IMR-90 (cell line): ENCODE results near the gene CASK. TPM values are rescaled to one million over a fixed set of nuclear protein-coding genes. Genes with fewer than 3 reads are reported as not detected.

Source experiments
- ATAC-seq: fragments of 200-7000 bp; cut with Tn5 transposase; 2 replicates; pipeline ENCODE4 v1.9.1; 2020; ENCODE audit warnings: low read depth, mild to moderate bottlenecking, moderate library complexity
- BruUV-seq: library from RNA; stranded (reverse); fragments of 400-500 nt; replicated peaks from 2 replicates; lab custom pipeline; 2021; lab: Mats Ljungman, UMichigan
- CTCF ChIA-PET: fragments of 300-600 bp; formaldehyde crosslinking; extraction: SDS; loops from one replicate; lab custom pipeline; 2021; ENCODE audit warnings: antibody characterized with exemption; lab: Yijun Ruan, JAX
- POLR2A ChIA-PET: fragments of 300-600 bp; sonication (Branson Sonifier 250); formaldehyde crosslinking; loops from one replicate; lab custom pipeline; 2022; ENCODE audit warnings: antibody characterized with exemption; ENCODE audit not compliant: unreplicated experiment; lab: Charles Lee
- DNase-seq: peaks from one replicate; pipeline ENCODE4 v3.0.0; 2013
- H2AFZ ChIP-seq: replicated peaks from 2 replicates; pipeline ENCODE3; 2013; ENCODE audit warnings: low read length, mild to moderate bottlenecking; ENCODE audit not compliant: poor library complexity
- H2AK5ac ChIP-seq: 2 replicates; pipeline ENCODE4 v1.6.1; 2013; ENCODE audit warnings: low read depth, low read length, inconsistent platforms
- H2AK9ac ChIP-seq: replicated peaks from 2 replicates; pipeline ENCODE3; 2013; ENCODE audit warnings: mild to moderate bottlenecking, low read depth, low read length, moderate library complexity; ENCODE audit not compliant: poor library complexity
- H2BK120ac ChIP-seq: 2 replicates; pipeline ENCODE4 v1.6.1; 2013; ENCODE audit warnings: low read depth, low read length, inconsistent platforms
- H2BK15ac ChIP-seq: 3 replicates; pipeline ENCODE4 v1.6.1; 2013; ENCODE audit warnings: low read depth, low read length, inconsistent platforms
- H2BK20ac ChIP-seq: 2 replicates; pipeline ENCODE4 v1.6.1; 2013; ENCODE audit warnings: low read depth, mild to moderate bottlenecking, inconsistent platforms, low read length, moderate library complexity
- H2BK5ac ChIP-seq: 2 replicates; pipeline ENCODE4 v1.6.1; 2013; ENCODE audit warnings: mild to moderate bottlenecking, low read depth, low read length, inconsistent platforms; ENCODE audit not compliant: poor library complexity, severe bottlenecking
- H3K14ac ChIP-seq: replicated peaks from 2 replicates; pipeline ENCODE4 v1.6.1; 2013; ENCODE audit warnings: low read depth, low read length, inconsistent platforms
- H3K18ac ChIP-seq: 2 replicates; pipeline ENCODE4 v1.6.1; 2013; ENCODE audit warnings: low read depth, low read length, control low read depth
- H3K23ac ChIP-seq: 2 replicates; pipeline ENCODE4 v1.6.1; 2013; ENCODE audit warnings: low read depth, low read length, inconsistent platforms
- H3K27ac ChIP-seq: 2 replicates; pipeline ENCODE4 v1.5.1; 2013; ENCODE audit warnings: mild to moderate bottlenecking, control low read depth, low read length; ENCODE audit not compliant: insufficient read depth
- H3K27me3 ChIP-seq: 2 replicates; pipeline ENCODE4 v1.6.1; 2013; ENCODE audit warnings: low read length; ENCODE audit not compliant: control insufficient read depth, insufficient read depth
- H3K36me3 ChIP-seq: 2 replicates; pipeline ENCODE4 v1.6.1; 2013; ENCODE audit warnings: low read length, mixed read lengths; ENCODE audit not compliant: control insufficient read depth, insufficient read depth
- H3K4ac ChIP-seq: 2 replicates; pipeline ENCODE4 v1.6.1; 2013; ENCODE audit warnings: low read depth, low read length, inconsistent platforms
- H3K4me1 ChIP-seq: 2 replicates; pipeline ENCODE4 v1.6.1; 2013; ENCODE audit warnings: low read length, mixed read lengths; ENCODE audit not compliant: control insufficient read depth, insufficient read depth
- H3K4me2 ChIP-seq: 2 replicates; pipeline ENCODE4 v1.6.1; 2013; ENCODE audit warnings: low read depth, mild to moderate bottlenecking, control low read depth, low read length, moderate library complexity
- H3K4me3 ChIP-seq: 2 replicates; pipeline ENCODE4 v1.5.1; 2013; ENCODE audit warnings: low read depth, mild to moderate bottlenecking, control low read depth, low read length, moderate library complexity; ENCODE audit not compliant: insufficient read depth
- H3K56ac ChIP-seq: 2 replicates; pipeline ENCODE4 v1.6.1; 2013; ENCODE audit warnings: low read length, inconsistent platforms; ENCODE audit not compliant: insufficient read depth; ENCODE audit errors: extremely low read depth
- H3K79me1 ChIP-seq, 2 experiments: 2 replicates each; pipeline ENCODE4 v1.6.1; 2013; ENCODE audit warnings: low read length in 2 of 2, inconsistent platforms in 1 of 2, low read depth in 1 of 2
- H3K9ac ChIP-seq: 2 replicates; pipeline ENCODE4 v1.6.1; 2013; ENCODE audit warnings: low read depth, low read length, control low read depth
- H3K9me1 ChIP-seq: 2 replicates; pipeline ENCODE4 v1.6.1; 2013; ENCODE audit warnings: low read length, inconsistent platforms; ENCODE audit not compliant: insufficient read depth
- H3K9me3 ChIP-seq: 2 replicates; pipeline ENCODE4 v1.6.1; 2013; ENCODE audit warnings: low read length; ENCODE audit not compliant: control insufficient read depth, insufficient read depth
- H4K20me1 ChIP-seq: 2 replicates; pipeline ENCODE4 v1.6.1; 2013; ENCODE audit warnings: low read length, inconsistent platforms; ENCODE audit not compliant: insufficient read depth
- H4K5ac ChIP-seq: 2 replicates; pipeline ENCODE4 v1.6.1; 2013; ENCODE audit warnings: mild to moderate bottlenecking, low read depth, low read length, control low read depth
- H4K8ac ChIP-seq, 2 experiments: 2 replicates each; pipeline ENCODE4 v1.6.1; 2013; ENCODE audit warnings: low read depth in 2 of 2, low read length in 2 of 2, control low read depth in 1 of 2, inconsistent platforms in 1 of 2
- H4K91ac ChIP-seq: 2 replicates; pipeline ENCODE4 v1.6.1; 2013; ENCODE audit warnings: low read depth, low read length, inconsistent platforms; ENCODE audit not compliant: insufficient read depth
- NFE2L2 ChIP-seq: fragments of 150-350 bp; IDR thresholded peaks from 2 replicates; pipeline ENCODE4 v1.6.1; 2016; ENCODE audit warnings: low read depth, mild to moderate bottlenecking, low read length
- WGBS, 2 experiments: methylation state at CpG; one replicate each; pipeline versions ENCODE4 v1.1.5 to v1.1.7; 2013; ENCODE audit warnings: missing lambda C conversion rate in 2 of 2; ENCODE audit not compliant: insufficient read length in 1 of 2; ENCODE audit errors: extremely low coverage in 2 of 2; 5-methylcytosine and 5-hydroxymethylcytosine counted together
- dilution Hi-C: fragments of 300-500 bp; cut with HindIII; formaldehyde crosslinking; loops from one replicate; pipeline ENCODE4 v1.14.3; 2018; ENCODE audit warnings: low sequenced_read_pairs; ENCODE audit not compliant: unreplicated experiment
- in situ Hi-C: fragments of 300-500 bp; cut with MboI; formaldehyde crosslinking; loops from 3 replicates; pipeline ENCODE4 v1.14.3; 2019; ENCODE audit warnings: low sequenced_read_pairs, inconsistent platforms, mixed read lengths
- intact Hi-C: fragments of 100-400 bp; cut with micrococcal nuclease; formaldehyde crosslinking; loops from 2 replicates; pipeline ENCODE4 v1.10.0; 2022
- polyA plus RNA-seq, 3 experiments: library from polyadenylated mRNA; depleted of rRNA; stranded (reverse); fragments of >200 nt; gene quantifications; 2 replicates each; pipeline ENCODE4 v1.2.3, GENCODE V29; 2012; ENCODE audit warnings: low replicate concordance in 1 of 3
- total RNA-seq: library from RNA; depleted of rRNA; stranded (reverse); fragments of >200 nt; gene quantifications from 2 replicates; pipeline ENCODE4 v1.2.3, GENCODE V29; 2012

CASK gene
- total and polyA plus RNA-seq, 2 of the 4 experiments (the other 2 are of a cell fraction) = 9.4 to 17.7 TPM

DNA sequence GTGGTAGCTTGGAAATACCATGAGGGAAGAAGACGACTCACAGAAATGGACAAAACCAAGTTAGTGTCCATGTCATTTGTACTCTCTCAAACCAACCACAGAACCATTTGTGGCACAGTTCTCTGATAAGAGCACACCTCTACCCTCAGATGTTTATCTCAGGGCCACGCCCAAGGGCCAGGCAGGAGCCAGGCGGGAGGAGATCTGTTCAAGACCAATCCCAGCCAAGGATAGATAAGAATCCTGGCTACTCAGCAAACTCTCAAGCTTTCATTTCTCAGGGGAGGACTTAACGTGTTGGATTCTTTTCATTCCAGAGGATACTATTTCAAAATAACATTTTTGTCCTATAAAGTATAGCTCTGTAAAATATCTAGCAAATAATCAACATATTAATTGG is 381.2 kb downstream of the CASK start:
- H2BK5ac ChIP-seq = peak overlapping the region; percentile 90
- no TSS peak for BruUV-seq
- intact Hi-C loops = no loop called here
- TF ChIP-seq NFE2L2 = no peak
- peak overlapping the region; percentile 80 for H2BK120ac ChIP-seq
- H3K9ac ChIP-seq = no peak overlapping the region
- H4K5ac ChIP-seq = no peak overlapping the region; the same call in 1 of the 2 replicates
- WGBS, 2 experiments = no CpG with 5 or more reads among the region's 4 CpGs
- peaks cover 6% of the 10 kb centered on the region for H3K4me1 ChIP-seq
- in situ Hi-C loops = no loop called here
- peak overlapping the region; percentile 82 for H3K4ac ChIP-seq
- no peaks in the 10 kb centered on the region for H3K9me3 ChIP-seq
- no peak overlapping the region for H2BK15ac ChIP-seq
- H3K56ac ChIP-seq = no peak overlapping the region
- H4K20me1 ChIP-seq = no peaks in the 10 kb centered on the region
- no peaks in the 10 kb centered on the region; the same call in 1 of the 2 replicates for H3K27me3 ChIP-seq
- peak overlapping the region; percentile 66 for H4K91ac ChIP-seq
- H3K14ac ChIP-seq = 0 out of 2 replicates have a peak overlapping the region, but pooled peaks have one; percentile 11
- no peaks in the 10 kb centered on the region for H3K79me1 ChIP-seq
- DNase-seq = peak; percentile 20
- ATAC-seq = peak; percentile 47; the same call in 1 of the 2 replicates
- H3K4me3 ChIP-seq = no peak overlapping the region
- H3K27ac ChIP-seq = peak overlapping the region; percentile 69; the same call in 1 of the 2 replicates
- H3K18ac ChIP-seq = peak overlapping the region; percentile 85; the same call in 1 of the 2 replicates
- H2BK20ac ChIP-seq = peak overlapping the region; percentile 89
- dilution Hi-C loops = no loop called here
- H2AK5ac ChIP-seq = 0 out of 2 replicates have a peak overlapping the region, but pooled peaks have one; percentile 79
- CTCF ChIA-PET = interaction anchor here (1.0 to 1.1 kb wide), 2 partner anchors 11 to 18 kb away, joined by 3 read pairs; no protein-coding TSS in a partner anchor
- peak overlapping the region; percentile 14 for H2AFZ ChIP-seq
- POLR2A ChIA-PET = interaction anchor here (1.0 kb wide), 1 partner anchor 209 kb away, joined by 3 read pairs; no protein-coding TSS in a partner anchor
- H4K8ac ChIP-seq = peak overlapping the region in 1 of 2 experiments; percentile 72; a peak in 2 of 4 replicates
- peaks cover 1% of the 10 kb centered on the region; the same call in 1 of the 2 replicates for H3K36me3 ChIP-seq
- H2AK9ac ChIP-seq = no peak overlapping the region
- H3K9me1 ChIP-seq = peaks cover 2% of the 10 kb centered on the region; the same call in 1 of the 2 replicates
- peak overlapping the region; percentile 39; the same call in 1 of the 2 replicates for H3K4me2 ChIP-seq
- H3K23ac ChIP-seq = no peak overlapping the region
